Eye (tissue), 1 donor: ENCODE data around the gene SARDH.

Source experiments
- DNase-seq: peaks from one replicate; pipeline ENCODE4 v3.0.0-alpha.2; 2015

The SARDH gene

DNA sequence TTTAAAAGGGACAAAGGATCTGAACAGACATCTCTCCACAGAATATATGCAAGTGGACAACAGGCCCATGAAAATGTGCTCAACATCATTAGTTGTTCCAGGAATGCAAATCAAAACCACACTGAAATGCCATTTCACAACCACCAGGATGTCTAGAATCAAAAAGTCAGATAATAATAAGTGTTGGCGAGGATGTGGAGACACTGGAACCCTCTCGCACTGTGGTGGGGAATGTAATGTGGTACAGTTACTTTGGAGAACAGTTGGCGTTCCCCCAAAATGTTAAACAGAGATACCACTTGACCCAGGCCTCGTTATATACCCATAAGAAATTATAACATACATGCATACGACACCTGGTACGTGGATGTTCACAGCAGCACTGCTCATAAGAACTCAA lies 38.6 kb downstream of the SARDH start:
- DNase-seq: no peak

DNA sequence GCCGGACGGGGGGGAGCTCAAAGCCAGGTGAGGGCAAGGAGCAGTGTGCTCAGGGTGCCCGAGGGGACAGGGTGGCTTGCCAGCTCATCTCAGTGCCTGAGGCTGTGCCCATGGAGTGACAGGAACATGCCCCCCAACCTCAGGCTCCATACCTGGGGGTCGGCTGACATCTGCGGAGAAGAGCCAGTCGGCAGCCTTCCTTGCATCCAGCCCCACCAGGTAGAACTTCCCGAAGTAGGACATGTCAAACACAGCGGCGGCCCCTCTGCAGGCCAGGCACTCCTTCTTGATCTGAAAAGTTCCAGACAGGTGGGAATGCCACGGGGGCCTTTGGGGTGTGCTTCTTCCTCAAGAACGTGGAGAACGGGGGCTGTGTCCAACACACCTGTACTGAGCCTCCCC lies 42.1 kb downstream of the SARDH start:
- no peak for DNase-seq

GRCh38 chr9:133694686-133695085 lies 43.5 kb downstream of the SARDH start:
- DNase-seq: no peak

DNA sequence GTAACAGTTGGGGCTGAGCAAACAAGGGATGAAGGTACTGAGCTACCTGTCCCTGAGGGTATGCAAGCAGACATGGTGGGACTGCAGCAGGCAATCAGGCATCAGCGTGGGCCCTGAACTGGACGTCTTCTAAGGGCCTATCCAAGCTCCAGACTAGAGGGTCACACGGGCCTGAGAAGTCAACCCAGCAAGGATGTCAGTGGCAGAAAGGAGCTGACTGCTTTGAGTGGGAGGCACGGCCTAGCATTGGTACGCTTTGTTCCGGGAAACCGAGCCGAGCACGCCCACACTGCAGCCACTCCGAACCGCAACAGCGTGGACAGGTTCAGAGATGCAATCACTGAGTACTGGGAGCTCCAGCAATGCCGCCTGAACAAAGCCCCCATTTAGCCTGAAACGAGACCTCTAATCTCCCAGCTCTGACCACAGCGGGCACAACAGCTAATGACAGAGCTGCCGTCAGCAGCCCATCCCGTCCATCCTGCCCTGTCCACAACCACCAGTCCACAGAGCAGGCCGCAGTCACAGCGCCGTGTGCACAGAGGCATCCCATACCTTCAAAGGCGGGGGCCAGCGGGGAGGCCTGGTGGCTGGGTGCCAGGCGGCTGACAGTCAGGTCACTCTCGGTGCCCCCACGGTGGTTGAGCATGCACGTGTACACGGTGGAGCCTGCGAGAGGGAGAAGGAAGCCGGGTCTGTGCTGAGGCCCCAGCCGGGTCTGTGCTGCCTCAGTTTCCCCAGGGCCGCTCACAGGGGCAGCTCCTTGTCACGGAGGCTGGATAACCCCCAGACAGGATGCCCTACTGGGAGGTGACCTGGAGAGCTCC lies 44.2 kb downstream of the SARDH start:
- no peak for DNase-seq

- DNase-seq: no peak
Measured at GRCh38 chr9:133693116-133693515, 45.0 kb downstream of the SARDH start.

DNA sequence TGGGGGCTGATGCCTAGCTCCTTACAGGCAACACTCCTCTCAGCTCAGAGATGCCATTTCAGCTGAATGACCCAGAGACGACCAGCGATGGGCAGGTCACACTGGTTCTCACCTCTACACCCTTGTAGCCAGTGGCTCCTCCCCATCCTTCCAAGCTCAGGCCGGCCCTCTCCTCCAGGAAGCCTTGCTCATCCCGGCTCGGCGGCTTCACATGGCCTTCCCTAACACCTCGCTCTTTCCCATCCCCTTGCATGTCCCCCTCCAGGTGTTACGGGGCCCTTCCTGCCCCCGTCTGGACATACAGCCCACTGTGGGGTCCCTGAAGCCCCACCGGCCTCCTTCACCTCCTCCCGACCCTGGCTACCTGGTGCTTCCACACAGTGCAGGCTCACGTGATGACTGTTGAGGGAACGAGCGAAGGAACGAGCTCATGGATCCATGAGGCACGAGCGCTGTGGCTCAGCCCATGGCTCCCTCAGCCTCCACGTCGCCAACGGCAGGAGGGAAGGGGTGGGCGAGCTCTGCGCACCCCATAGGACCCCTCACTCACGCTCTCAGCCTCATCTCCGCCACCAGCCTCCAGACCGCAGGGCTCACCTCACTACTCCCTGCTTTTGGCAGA lies 45.7 kb downstream of the SARDH start:
- no peak for DNase-seq

DNA sequence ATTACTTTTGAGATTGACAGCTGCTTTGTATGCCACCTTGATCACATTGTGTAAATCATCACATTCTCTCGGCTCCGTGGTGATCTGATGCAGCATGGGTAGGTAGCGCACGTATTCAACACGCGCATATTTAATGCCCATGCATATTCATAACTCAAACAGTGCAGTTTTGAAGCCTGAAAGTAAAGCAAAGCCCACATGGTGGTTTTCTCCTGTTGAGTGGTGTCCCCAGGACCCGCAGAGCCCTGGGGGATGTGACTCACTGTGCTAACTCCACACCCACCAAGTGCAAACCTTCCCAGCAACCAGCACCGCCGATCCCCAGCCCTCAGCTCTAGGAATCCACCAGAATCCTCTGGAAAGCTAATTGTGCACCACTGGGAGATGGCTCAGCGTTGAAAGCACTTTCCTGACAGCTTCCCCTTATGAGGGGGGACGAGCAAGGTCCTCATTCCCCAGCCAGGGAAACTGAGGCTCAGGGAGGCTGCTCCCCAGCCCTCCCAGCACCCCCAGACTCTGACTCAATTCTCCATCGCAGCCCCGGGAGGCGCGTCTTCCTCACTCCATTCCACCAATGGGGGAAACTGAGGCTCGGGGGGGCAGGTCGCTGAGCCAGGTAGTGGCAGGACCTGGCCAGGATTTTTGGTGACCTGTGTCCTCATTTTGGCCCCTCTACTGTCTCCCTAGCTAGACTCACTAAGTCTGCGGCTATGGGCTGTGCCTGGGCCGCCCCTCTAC lies 46.4 kb downstream of the SARDH start:
- DNase-seq: no peak

DNA sequence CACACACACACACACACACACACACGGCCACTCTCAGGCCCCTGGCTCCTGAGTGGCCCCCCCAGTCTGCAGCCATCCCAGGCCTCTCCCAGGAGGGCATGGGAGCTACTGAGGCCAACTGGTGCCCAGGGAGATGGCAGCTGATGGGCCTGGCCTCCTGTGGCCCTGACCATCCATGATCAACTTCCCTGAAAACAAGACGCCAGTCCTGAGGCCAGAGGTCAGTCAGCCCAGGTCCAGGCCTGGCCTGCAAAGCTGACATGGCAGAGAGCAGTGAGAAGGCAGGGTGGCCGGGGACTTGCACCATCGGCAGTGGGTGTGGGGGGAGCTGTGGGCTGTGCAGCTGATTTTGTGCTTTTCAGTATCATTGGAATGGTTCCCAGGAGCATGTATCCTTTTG lies 47.0 kb downstream of the SARDH start:
- DNase-seq: no peak

DNA sequence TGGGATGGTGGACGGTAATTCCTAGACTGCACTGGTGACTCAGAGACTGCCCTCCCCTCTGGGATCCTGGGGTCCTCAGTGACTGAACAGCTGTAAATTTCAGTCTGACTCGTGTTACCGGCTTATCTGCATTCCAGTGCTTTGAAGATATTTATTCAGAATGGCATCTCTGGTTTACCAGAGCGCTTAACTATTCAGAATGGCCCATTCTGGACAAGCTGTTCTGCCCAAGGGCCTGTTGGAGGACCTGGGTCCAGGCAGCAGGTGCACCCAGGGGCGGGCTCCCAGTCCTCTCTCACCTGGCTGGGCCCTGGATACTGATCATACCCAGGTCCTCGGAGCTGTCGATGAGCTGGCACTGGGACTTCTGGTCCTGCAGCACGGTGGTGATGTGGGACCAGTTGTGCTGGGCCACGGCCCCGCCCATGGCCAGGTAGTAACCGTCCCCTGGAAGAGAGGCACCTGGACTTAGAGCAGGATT lies 48.0 kb downstream of the SARDH start:
- DNase-seq: peak; percentile 66

- DNase-seq: no peak
Measured at GRCh38 chr9:133689151-133689763, 48.9 kb downstream of the SARDH start.

DNA sequence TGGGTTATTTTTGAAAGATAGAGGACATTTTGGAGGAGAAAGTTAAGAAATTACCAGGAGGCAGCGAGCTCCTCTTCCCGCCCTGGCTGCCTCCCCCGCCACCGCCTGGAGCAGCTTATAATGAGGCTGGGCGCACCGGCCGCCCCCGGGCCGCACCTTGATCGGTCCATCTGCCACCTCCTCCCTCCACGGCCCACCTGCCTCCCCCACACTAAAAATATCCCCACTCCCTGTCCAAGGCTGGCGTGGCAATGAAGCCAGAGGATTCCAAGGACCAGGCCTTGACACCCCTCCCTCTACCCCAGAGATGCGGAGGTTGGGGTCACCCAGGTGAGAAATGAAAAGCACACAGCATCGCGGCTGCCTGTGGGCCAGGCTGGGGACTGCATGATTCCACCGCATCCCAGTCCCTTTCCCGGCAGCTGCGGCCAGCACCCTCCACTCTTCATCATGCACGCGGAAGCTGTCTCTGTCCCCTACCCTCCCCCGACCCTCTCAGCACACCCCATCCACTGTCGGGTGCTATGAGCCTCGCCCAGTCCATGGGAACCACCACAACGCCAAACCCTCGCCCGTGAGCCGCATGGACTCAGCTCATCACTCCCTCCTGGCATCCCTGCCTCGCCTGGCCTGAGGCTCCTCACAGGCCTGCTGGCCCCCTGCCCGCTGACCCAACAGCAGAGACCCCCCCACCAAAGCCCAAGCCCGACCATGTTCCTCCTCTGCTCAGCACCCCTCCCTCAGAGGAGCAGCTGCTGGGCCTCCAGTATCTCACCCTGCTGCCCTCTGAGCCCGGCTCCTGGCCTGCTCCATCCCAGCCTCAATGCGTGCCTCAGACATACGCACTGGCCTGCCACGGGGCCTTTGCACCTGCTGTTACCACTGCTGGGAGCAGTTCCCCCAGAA lies 50.0 kb downstream of the SARDH start:
- DNase-seq: no peak

- DNase-seq: no peak
Measured at GRCh38 chr9:133686642-133687575, 51.2 kb downstream of the SARDH start.

DNA sequence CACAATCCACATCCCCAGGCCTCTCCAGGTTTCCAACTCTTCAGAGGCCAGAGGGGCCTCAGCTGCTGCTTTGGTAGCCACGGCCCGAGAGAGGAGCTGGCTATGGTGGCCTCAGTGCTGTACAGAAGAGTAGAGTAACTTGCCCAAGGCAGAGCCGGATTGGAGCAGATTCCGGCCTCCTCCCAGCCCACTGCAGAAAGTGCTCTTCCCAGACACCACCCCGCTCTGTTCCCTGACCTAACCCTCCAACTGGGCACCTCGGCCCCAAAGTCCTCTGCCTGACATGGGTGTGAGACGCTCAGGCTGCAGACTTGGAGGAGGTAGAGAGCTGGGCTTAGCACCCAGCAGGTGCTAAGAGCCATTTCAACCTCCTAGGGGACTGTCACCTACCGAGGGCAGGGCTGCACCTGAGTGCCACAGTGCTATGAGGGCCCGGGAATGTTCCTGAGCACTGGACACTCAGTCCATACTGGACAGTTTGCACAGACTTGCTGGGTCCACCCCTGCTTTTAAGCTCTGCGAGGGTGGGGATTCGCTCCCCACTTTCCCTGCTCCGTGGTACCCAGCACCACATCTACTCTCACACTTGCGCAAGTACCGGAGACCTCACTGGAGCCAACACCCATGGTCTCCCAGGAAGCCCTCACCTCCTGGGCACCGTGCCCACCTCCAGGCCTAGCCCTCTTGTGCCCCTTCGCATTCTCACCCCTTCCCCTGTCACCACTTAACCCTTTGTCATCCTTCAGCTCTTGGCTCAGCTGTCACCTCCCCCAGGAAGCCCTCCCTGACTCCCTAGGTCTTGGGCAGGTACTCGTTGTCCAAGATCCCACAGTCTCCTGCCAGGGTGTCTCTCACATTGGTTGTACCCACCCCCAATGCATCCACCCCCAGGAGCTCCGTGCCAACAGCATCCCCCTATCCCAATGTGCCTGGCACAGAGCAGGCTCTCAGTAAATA lies 52.2 kb downstream of the SARDH start:
- no peak for DNase-seq

GRCh38 chr9:133684936-133685361 lies 53.2 kb downstream of the SARDH start:
- DNase-seq: no peak

DNA sequence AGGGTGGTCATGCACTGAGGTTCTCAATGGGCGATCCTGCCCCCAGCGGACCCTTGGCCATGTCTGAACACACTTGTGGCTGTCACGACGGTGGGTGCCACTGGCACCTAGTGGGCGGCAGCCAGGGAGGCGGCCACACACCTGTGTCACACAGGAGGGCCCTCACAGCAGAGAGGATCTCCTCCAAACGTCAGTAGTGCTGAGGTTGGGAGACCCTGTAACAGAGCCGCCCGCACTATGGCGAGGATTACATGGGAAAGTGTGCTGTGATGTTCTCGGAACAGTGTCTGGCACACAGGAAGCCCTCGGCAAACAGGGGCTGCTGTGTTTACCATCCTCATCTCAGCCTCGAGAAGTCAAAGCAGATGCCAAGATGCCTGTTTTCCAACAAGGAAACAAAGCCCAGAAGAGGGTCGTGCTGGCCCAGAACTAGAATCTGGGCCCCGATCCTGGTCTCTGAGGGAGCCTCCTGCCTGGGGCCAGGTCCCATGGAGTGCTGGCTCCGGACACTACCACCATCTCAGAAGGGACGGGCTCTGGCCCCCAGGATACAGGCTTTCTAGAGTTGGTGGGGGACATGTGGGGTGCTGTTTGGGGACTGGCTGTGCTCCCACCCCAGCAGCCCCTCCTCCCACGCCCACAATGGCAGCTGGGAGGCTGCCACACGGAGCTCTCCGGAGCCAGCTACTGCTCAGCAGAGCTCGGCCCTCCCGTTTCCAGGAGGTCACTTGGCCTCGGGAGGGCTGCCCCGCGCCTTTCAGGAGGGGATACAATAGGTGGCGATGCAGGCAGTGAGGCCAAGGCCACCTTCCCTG lies 53.8 kb downstream of the SARDH start:
- DNase-seq: no peak

GRCh38 chr9:133683586-133684120 lies 54.5 kb downstream of the SARDH start:
- no peak for DNase-seq

- DNase-seq: no peak
Measured at GRCh38 chr9:133682818-133683585, 55.1 kb downstream of the SARDH start.
